GM18507 (cell line): ENCODE measurements around the gene RXRA.

Experiments
- DNase-seq: peaks from one replicate; pipeline ENCODE4 v3.0.0; 2011; ENCODE audit warnings: low read depth; ENCODE audit not compliant: insufficient read length; ENCODE audit errors: extremely low spot score
- FAIRE-seq: peaks from 2 replicates; lab custom pipeline; 2011; peaks lifted over from hg19 to GRCh38; lab: Jason Lieb, UNC

Gene RXRA

GRCh38 chr9:134433909-134434882 lies 107.9 kb downstream of the RXRA start:
- DNase-seq (no peak), FAIRE-seq (no peak)

GRCh38 chr9:134434894-134435506 lies 108.7 kb downstream of the RXRA start:
- DNase-seq: no peak

DNA sequence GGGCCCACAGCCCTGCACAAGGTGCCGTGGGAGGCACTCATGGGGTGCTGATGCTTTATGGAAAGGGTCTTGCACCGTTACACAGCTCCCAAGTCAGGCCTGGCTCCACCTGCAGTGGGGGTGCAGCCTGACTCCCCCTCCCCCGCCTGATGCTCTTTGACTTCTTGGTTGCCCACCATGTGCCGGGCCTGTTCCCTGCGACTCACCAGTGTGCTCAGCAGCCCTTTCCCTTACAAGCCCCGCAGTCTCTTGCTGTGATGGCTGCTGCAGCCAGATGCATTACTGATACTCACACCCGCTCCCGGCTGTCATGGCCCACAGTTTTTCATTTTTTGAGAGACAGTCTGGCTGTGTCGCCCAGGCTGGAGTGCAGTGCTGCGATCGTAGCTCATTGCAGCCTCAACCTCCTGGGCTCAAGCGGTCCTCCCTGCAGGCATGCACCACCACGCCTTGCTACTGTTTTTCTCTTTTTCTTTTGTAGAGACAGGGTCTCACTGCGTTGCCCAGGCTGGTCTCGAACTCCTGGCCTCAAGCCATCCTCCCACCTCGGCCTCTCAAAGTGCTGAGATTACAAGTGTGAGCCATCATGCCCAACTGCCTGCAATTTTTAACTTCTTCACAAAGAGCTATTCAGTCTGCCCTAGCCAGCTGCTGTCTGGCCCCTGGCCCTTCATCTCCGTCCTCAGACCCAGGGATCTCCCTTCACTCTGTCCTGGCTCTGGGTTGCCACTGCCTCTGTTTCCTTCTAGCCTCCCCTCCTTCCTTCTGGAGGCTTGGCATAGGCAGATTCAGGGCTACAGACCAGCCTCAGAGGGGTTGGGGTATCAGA lies 109.5 kb downstream of the RXRA start:
- FAIRE-seq (no peak), DNase-seq (no peak)

More at GRCh38 chr9:134434894-134435506, 108.7 kb downstream of the RXRA start:
- FAIRE-seq: no peak

GRCh38 chr9:134436379-134436762 lies 110.1 kb downstream of the RXRA start:
- DNase-seq (no peak), FAIRE-seq (no peak)

DNA sequence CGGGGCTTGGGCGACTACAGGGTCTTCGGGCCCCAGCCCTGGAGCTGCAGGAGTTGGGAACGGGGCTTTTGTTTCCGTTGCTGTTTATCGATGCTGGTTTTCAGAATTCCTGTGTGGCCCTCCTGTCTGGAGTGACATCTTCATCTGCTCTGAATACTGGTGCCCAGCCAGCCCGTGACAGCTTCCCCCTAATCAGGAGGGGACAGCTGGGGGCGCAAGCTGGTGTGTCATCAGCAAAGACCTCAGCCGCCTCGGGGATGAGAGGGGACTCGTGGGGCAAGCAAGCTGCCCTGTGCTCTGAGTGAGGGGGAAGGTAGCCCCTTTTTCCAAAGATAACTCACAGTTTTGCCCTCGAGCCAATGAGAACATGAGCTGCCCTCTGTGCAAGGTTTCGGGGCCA lies 110.7 kb downstream of the RXRA start:
- no peak for DNase-seq
- no peak for FAIRE-seq

- DNase-seq (no peak), FAIRE-seq (no peak)
These were observed 111.3 kb downstream of the RXRA start for GRCh38 chr9:134437403-134438194.

DNA sequence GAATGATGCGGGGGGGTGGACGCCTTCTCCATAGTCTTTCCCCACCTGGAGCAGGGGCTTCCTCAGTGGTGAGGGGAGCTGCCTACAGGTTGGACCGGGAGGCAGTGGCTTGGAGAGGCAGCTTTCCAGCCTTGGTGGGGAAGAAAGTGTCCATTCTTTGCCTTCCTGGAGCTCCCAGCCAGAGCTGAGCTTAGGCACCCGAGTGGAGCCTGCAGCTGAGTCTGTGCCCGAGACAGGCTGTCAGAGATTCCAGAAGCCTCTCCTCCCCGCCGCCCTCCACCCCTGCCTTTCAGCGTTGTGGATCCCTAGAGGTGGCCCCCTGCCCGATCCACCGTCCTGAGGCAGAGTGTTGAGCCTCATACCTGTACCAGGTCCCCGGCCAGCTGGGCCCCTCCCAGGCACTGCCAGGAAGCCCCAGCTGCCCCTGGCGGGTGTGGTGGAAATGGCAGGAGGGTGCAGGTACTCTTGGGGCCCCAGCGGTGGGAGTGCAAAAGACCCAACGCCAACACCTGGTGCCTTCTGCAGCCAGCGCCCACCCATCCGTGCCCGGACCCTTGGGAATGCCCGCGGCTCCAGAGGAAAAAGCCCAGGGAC lies 112.0 kb downstream of the RXRA start:
- FAIRE-seq: no peak
- no peak for DNase-seq

- FAIRE-seq: no peak
These were observed 113.1 kb downstream of the RXRA start for GRCh38 chr9:134439368-134439784.

GRCh38 chr9:134440636-134441226 lies 114.5 kb downstream of the RXRA start:
- no peak for FAIRE-seq
- DNase-seq: no peak

More at GRCh38 chr9:134439368-134439784, 113.1 kb downstream of the RXRA start:
- no peak for DNase-seq

- no peak for DNase-seq
- FAIRE-seq: no peak
These were observed 115.2 kb downstream of the RXRA start for GRCh38 chr9:134441227-134442084.

- DNase-seq (no peak), FAIRE-seq (no peak)
These were observed 115.8 kb downstream of the RXRA start for GRCh38 chr9:134442085-134442474.

GRCh38 chr9:134442486-134443173 lies 116.4 kb downstream of the RXRA start:
- FAIRE-seq: no peak

GRCh38 chr9:134443174-134444037 lies 117.2 kb downstream of the RXRA start:
- peak; percentile 94 for FAIRE-seq
- peak; percentile 89 for DNase-seq

More at GRCh38 chr9:134442486-134443173, 116.4 kb downstream of the RXRA start:
- DNase-seq: no peak

- FAIRE-seq (no peak), DNase-seq (no peak)
These were observed 117.7 kb downstream of the RXRA start for GRCh38 chr9:134444038-134444315.

DNA sequence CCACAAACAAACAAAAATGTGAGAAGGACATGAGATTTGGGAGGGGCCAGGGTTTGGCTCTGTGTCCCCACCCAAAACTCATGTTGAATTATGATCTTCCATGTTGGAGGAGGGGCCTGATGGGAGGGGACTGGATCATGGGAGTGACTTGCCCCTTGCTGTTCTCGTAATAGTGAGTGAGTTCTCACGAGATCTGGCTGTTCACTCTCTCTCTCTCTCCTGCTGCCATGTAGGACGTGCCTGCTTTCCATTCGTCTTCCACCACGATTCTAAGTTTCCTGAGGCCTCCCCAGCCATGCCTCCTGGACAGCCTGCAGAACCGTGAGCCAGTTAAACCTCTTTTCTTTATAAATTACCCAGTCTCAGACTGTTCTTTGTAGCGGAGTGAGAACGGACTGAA lies 118.7 kb downstream of the RXRA start:
- DNase-seq (no peak), FAIRE-seq (no peak)

- DNase-seq: peak; percentile 78
- peak; percentile 90 for FAIRE-seq
These were observed 123.1 kb downstream of the RXRA start for GRCh38 chr9:134449180-134449916.
